ENCODE data around the gene RASSF5. TPM values are rescaled to one million over a fixed set of nuclear protein-coding genes. Genes with fewer than 3 reads are reported as not detected.

RASSF5 gene
- total and polyA plus RNA-seq, 9 of the 15 experiments (the other 6 are each of a cell fraction or from before 2014, with no cell fraction given) = 6.1 to 41.0 (median 25.2) TPM

DNA sequence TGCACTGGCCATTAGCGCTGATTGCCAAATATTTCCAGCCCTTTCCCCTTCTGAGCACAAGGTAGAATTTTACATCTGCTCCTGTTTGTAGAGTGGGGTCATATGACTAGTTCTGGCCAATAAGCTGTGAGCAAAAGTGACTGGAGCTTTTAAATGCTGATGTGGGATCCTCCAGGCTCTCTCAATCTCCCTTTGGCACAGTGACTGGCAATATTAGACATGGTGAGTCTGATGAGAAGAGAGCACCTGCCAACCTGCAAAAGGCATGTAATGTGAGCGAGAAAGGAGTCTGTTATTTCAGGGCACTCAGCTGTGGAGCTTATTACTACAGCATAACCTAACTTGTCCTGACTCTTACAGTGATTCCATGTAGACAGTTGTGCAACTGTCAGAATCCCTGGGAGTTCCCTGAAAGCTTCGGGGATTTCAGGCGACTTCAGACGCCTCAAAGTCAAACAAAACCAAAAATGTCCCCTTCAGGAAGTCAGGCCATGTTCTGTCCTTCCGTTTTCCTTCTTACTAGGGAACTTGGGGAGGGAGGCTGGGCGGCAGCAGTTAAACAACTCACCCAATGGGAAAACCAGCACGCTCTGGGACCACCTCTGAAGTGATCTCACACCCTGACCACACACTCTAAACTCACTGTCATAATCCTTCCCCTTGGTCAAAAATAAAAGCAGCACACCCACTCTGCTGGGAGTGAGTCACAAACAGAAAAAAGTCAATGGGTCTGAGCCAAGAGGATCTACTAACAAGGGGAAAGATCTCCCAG lies 3.6 kb upstream of the RASSF5 start (continued):
- TF ChIP-seq, protein P1, sequence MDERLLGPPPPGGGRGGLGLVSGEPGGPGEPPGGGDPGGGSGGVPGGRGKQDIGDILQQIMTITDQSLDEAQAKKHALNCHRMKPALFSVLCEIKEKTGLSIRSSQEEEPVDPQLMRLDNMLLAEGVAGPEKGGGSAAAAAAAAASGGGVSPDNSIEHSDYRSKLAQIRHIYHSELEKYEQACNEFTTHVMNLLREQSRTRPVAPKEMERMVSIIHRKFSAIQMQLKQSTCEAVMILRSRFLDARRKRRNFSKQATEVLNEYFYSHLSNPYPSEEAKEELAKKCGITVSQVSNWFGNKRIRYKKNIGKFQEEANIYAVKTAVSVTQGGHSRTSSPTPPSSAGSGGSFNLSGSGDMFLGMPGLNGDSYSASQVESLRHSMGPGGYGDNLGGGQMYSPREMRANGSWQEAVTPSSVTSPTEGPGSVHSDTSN (CRISPR knock-in tag; IDR thresholded peaks at IDR 0.05; ENCODE audit: low read depth) = no peak
- TF ChIP-seq, protein P1 (tag; conservative IDR thresholded peaks at IDR 0.05; ENCODE audit: low read depth) = no peak
- TF ChIP-seq ZFP36 (IDR thresholded peaks at IDR 0.05; ENCODE audit: low read depth, low read length, partially characterized antibody) (no peak), CTBP1 (IDR thresholded peaks at IDR 0.05; ENCODE audit: borderline replicate concordance) (peak; percentile 72), SIN3B (IDR thresholded peaks at IDR 0.05; ENCODE audit: low read depth) (no peak), SMARCA5 (IDR thresholded peaks at IDR 0.05) (no peak), ZBTB34 (CRISPR knock-in tag; IDR thresholded peaks at IDR 0.05) (no peak), RBM14 (IDR thresholded peaks at IDR 0.05; ENCODE audit: borderline replicate concordance, insufficient read depth, low read depth, low read length) (no peak), ZNF778 (CRISPR knock-in tag; IDR thresholded peaks at IDR 0.05) (no peak), KDM4B (IDR thresholded peaks at IDR 0.05; ENCODE audit: borderline replicate concordance in 2 of 2, low read depth in 1 of 2) (no peak), ZNF12 (CRISPR knock-in tag; IDR thresholded peaks at IDR 0.05) (peak; percentile 98), ETS1 (conservative IDR thresholded peaks at IDR 0.05; ENCODE audit: control insufficient read depth, low read depth, low read length) (no peak), BCL6 (CRISPR knock-in tag; IDR thresholded peaks at IDR 0.05) (no peak), TBL1XR1 (IDR thresholded peaks at IDR 0.05; ENCODE audit: low read length in 2 of 2) (peak in 1 of 2 experiments; percentile 30; a peak in 1 of 4 replicates), BCOR (IDR thresholded peaks at IDR 0.05) (no peak)
- TF ChIP-seq, protein P2, sequence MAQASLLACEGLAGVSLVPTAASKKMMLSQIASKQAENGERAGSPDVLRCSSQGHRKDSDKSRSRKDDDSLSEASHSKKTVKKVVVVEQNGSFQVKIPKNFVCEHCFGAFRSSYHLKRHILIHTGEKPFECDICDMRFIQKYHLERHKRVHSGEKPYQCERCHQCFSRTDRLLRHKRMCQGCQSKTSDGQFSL (CRISPR knock-in tag; IDR thresholded peaks at IDR 0.05) = no peak
- TF ChIP-seq, protein P2 (tag; IDR thresholded peaks at IDR 0.05) = no peak

Data from K562 (cell line).